Smooth muscle cell (in vitro differentiated cells): Measurements from ENCODE around the gene FKBP4. TPM values are rescaled to one million over a fixed set of nuclear protein-coding genes. Genes with fewer than 3 reads are reported as not detected.

Experiments used
- DNase-seq: peaks from one replicate; lab custom pipeline; 2025; ENCODE audit not compliant: unreplicated experiment; lab: John Stamatoyannopoulos, UW
- H2AFZ ChIP-seq: fragments of 200-600 bp; sonication (generic); 2 replicates; pipeline ENCODE4 v1.6.0; 2016; ENCODE audit warnings: antibody characterized with exemption, low read depth, mild to moderate bottlenecking
- H3F3A ChIP-seq: fragments of 200-600 bp; sonication (generic); 2 replicates; pipeline ENCODE4 v1.6.0; 2017; ENCODE audit warnings: antibody characterized with exemption, low read depth
- H3K27ac ChIP-seq: fragments of 200-600 bp; sonication (generic); 2 replicates; pipeline ENCODE4 v1.5.1; 2016; ENCODE audit warnings: low read depth, mild to moderate bottlenecking
- H3K27me3 ChIP-seq: fragments of 200-600 bp; sonication (generic); 2 replicates; pipeline ENCODE4 v1.6.1; 2016; ENCODE audit warnings: low read depth, mild to moderate bottlenecking
- H3K36me3 ChIP-seq: fragments of 200-600 bp; sonication (generic); 2 replicates; pipeline ENCODE4 v1.5.1; 2016; ENCODE audit warnings: low read depth
- H3K4me1 ChIP-seq: fragments of 200-600 bp; sonication (generic); 2 replicates; pipeline ENCODE4 v1.5.1; 2016; ENCODE audit warnings: low read depth
- H3K4me2 ChIP-seq: fragments of 200-600 bp; sonication (generic); 2 replicates; pipeline ENCODE4 v1.6.0; 2016; ENCODE audit warnings: mild to moderate bottlenecking
- H3K4me3 ChIP-seq: fragments of 200-600 bp; sonication (generic); 2 replicates; pipeline ENCODE4 v1.5.1; 2016; ENCODE audit warnings: mild to moderate bottlenecking
- H3K79me2 ChIP-seq: fragments of 200-600 bp; sonication (generic); 2 replicates; pipeline ENCODE4 v1.6.0; 2016; ENCODE audit warnings: low read depth, mild to moderate bottlenecking
- H3K9ac ChIP-seq: fragments of 200-600 bp; sonication (generic); 2 replicates; pipeline ENCODE4 v1.6.0; 2016; ENCODE audit warnings: low read depth
- H3K9me3 ChIP-seq: fragments of 200-600 bp; sonication (generic); replicated peaks from 2 replicates; pipeline ENCODE4 v1.5.1; 2016; ENCODE audit warnings: low read depth
- H4K20me1 ChIP-seq: fragments of 200-600 bp; sonication (generic); 2 replicates; pipeline ENCODE4 v1.6.0; 2016; ENCODE audit warnings: low read depth
- CTCF ChIP-seq: fragments of 200-600 bp; sonication (generic); IDR thresholded peaks from 2 replicates; pipeline ENCODE4 v1.5.1; 2017; ENCODE audit warnings: borderline replicate concordance, mild to moderate bottlenecking, antibody characterized with exemption; ENCODE audit not compliant: insufficient read depth, poor library complexity, severe bottlenecking
- WGBS: methylation state at CpG from one replicate; pipeline ENCODE4 v1.1.7; 2016; ENCODE audit warnings: low lambda C conversion rate; 5-methylcytosine and 5-hydroxymethylcytosine counted together
- polyA plus RNA-seq: library from polyadenylated mRNA; unstranded; fragments of >200 nt; fragmentation: Nextera tagmentation; extraction: Ambion mirVana; gene quantifications from 2 replicates; pipeline ENCODE4 v1.2.1, GENCODE V29; 2016
- total RNA-seq: library from RNA; depleted of rRNA; stranded (reverse); fragments of >200 nt; gene quantifications from 2 replicates; pipeline ENCODE4 v1.2.3, GENCODE V29; 2014

Gene FKBP4
- total and polyA plus RNA-seq, 2 experiments from 2014 or later = 19.0 to 32.6 TPM

GRCh38 chr12:2826036-2826435 lies 31.3 kb downstream of the FKBP4 start:
- Histone ChIP-seq H3K4me3 (no peak overlapping the region), H3K27ac (no peak overlapping the region), H3K36me3 (peaks cover 7% of the 10 kb centered on the region), H3K79me2 (no peaks in the 10 kb centered on the region), H3K9me3 (no peaks in the 10 kb centered on the region), H4K20me1 (no peaks in the 10 kb centered on the region), H2AFZ (no peak overlapping the region), H3F3A (no peaks in the 10 kb centered on the region), H3K4me1 (peaks cover 15% of the 10 kb centered on the region), H3K27me3 (no peaks in the 10 kb centered on the region), H3K4me2 (no peak overlapping the region), H3K9ac (no peak overlapping the region)
- 98% methylated on average over 3 of the region's 3 CpGs for WGBS
- no peak for DNase-seq
- no peak for TF ChIP-seq CTCF

GRCh38 chr12:2826721-2827515 lies 32.1 kb downstream of the FKBP4 start:
- no peak for TF ChIP-seq CTCF
- Histone ChIP-seq H3F3A (no peaks in the 10 kb centered on the region), H3K4me1 (peaks cover 15% of the 10 kb centered on the region), H2AFZ (no peak overlapping the region), H4K20me1 (no peaks in the 10 kb centered on the region), H3K27me3 (no peaks in the 10 kb centered on the region), H3K79me2 (no peaks in the 10 kb centered on the region), H3K36me3 (peaks cover 7% of the 10 kb centered on the region), H3K9ac (no peak overlapping the region), H3K9me3 (no peaks in the 10 kb centered on the region), H3K4me3 (no peak overlapping the region), H3K27ac (no peak overlapping the region), H3K4me2 (no peak overlapping the region)
- 95% methylated on average over 14 of the region's 14 CpGs for WGBS
- no peak for DNase-seq

GRCh38 chr12:2829275-2829674 lies 34.5 kb downstream of the FKBP4 start:
- H3K4me3 ChIP-seq = no peak overlapping the region
- H2AFZ ChIP-seq = no peak overlapping the region
- H3K36me3 ChIP-seq = no peaks in the 10 kb centered on the region
- H3F3A ChIP-seq = no peaks in the 10 kb centered on the region
- TF ChIP-seq CTCF = no peak
- no peaks in the 10 kb centered on the region for H4K20me1 ChIP-seq
- no peaks in the 10 kb centered on the region for H3K9me3 ChIP-seq
- no peak overlapping the region for H3K4me2 ChIP-seq
- H3K4me1 ChIP-seq = peaks cover 19% of the 10 kb centered on the region
- no peaks in the 10 kb centered on the region for H3K27me3 ChIP-seq
- no peak overlapping the region for H3K27ac ChIP-seq
- no peaks in the 10 kb centered on the region for H3K79me2 ChIP-seq
- no peak overlapping the region for H3K9ac ChIP-seq
- no peak for DNase-seq
- WGBS = 99% methylated on average over 6 of the region's 6 CpGs
